Measurements from ENCODE around the gene MARCHF10.

Gene MARCHF10

DNA sequence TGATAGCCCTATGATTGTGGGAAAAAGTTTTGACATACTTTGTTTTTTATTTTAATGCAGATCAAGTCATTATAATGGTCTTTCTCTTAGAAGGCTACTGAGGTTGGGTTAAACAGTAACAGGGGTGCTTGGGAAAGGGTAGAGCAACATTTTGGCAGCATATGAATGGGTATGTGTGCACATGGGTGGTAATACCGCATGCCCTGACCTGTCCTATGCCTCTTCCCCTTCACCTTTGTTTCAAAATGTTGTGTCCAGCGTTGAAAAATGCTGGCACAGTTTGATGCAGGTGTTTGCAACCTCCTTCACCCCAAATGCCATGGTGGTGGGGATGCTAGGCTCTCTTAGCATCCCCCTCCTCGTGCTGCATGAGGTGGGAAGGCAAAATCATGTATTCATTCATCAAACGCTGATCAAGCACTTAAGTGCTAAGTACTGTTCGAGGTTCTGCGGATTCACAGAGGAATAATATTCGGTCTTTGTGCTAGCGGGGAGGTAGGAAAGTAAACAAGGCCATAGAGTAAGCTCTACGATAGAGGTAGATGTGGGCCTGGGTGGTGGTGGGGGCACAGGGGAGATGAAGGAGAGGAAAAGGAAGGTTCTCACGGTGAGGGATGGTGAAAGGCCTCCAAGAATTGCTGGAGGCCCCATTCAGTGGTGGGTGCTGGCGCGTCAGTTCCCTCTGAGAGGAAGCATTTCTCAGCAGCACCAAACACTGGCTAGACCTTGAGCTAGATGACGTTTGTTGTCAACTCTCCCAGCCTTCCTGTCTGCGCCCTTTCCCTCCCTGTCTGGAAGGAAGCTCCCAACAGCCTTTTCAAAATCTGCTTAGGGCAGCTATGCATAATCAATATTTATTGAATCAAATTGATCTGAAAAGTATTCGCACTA, 13.3 kb upstream of the MARCHF10 start:
- DNase-seq = no peak

DNA sequence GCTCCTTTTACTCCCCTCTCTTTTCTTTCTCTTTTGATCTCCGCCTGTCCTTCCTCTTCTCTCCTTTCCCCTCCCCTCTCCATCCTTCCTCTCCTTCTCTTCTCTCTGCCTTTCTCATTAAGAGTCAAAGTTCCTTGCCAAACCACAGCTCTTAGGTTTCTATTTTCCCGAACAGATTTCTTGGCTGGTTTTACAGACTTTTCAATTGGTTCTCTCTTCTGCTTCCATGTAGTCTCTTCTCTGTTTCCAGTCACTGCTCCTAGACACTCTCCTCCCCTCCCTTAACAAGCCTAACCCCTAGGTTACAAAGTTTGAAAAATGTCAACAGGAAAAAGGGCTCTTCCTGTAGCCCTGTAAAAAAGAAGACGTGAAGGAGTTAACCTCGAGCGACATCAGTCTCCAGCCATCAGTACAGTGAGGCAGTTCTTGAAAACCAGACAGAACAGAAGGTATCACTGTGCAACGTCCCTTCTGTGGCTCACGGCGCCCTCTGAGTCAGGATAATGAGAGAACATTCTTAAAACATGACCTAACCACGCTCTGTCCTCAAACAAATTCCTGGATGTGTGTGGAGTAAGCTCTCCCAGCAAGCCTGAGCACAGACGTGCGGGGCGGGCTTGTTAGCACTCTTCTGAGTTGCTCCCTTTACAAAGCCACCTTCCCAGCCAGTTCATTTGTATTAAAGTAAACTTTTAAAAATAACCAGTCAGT, 11.6 kb upstream of the MARCHF10 start:
- no peak for DNase-seq

DNA sequence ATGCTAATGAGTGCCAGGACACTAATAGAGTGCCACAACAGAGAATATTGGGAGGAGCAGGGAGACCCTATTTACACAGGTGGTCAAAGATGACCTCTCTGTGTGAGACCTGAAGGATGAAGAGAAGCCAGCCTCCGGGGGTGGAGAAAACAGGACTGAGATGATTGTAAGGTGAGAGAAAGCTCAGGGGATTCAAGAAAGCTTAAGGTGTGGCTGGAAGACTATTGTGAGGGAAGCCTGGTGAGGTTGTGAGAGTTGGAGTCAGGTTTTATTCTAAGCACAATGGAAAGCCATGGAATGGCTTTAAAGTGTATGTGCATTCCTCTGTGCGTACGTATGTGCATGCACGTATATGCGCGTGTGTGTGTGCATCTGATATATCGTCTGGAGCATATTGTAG, 10.4 kb upstream of the MARCHF10 start:
- no peak for DNase-seq

DNA sequence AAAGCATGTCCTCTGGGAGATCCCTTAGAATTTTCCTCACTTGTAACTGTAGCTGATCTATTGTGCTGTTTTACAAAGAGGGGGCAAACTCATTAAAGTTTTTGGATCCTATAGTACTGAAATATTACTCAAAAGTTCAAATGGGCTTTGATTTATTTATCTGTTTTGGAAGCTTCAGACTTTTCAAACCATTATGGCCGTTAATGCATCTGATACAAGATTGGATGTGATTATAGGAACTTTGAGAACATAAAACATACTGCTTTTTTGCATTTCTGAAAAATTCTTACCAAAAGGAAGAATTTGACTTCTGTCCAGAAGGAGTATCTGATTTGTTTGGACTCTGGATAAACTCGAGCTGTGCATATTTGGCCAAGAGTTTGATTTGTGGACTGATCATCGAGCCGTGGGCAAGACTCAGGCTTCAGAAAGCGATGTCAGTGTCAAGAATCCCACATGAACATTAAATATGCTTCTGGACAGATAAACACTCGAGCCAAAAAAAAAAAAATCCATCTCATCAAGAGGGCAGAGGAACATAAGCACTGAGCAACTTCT, 8.2 kb upstream of the MARCHF10 start:
- DNase-seq = no peak

DNA sequence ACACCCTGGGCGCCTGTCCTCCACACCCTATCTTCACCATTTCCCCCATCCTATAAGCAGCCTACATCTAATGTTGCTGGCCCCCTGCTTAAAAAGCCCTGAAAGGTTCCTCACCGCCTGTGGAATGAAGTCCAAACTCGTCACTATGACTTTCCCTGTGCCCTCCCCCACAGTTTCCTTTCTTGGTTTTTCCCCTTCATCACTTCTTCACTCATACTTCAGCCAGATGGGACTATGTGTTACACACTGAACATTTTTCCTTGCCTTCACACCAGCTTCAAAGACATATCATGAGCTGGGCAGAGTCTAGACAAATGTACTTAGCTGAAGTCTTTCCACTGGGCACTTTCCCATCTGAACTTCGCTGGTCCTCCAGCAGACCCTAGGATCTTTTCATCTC, 1.5 kb upstream of the MARCHF10 start:
- no peak for DNase-seq

DNA sequence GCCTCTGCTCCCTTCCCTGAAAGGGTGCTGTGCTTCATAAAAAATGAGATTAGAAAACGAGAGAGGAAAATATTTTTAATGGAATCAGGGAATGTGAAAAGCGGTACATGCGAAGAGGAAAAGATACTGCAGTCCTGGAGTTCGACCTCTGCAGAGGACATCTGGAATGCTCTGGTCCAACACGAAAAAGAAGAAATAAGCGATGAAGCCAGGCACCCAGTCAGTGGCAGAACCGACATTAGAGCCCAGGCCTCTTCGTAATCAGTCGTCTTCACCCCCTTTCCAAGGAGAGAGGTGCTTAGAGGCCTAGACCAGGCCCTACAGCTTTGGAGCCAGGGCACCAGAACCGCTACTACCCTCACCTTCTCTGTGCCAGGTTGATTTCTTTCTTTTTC, 459 bp upstream of the MARCHF10 start:
- DNase-seq = no peak

DNA sequence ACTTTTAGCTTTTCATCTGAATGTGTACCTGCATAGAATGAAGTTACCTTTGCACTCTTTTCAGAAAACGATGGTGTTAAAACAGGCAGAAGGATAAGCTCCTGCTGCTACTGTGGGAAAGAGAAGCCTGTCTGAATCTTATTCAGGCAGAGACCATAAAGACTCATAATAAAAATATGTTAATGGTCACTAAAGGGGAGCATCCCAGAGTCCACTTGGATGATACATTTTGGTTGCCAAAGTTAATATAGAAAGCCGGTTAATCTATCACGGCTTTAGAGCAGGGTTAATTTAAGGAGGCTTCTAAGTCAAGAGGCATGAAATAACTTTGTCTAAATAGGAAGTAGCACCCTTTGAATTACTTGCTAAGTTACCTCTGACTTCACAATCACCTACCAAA, 2.9 kb downstream of the MARCHF10 start:
- no peak for DNase-seq

DNA sequence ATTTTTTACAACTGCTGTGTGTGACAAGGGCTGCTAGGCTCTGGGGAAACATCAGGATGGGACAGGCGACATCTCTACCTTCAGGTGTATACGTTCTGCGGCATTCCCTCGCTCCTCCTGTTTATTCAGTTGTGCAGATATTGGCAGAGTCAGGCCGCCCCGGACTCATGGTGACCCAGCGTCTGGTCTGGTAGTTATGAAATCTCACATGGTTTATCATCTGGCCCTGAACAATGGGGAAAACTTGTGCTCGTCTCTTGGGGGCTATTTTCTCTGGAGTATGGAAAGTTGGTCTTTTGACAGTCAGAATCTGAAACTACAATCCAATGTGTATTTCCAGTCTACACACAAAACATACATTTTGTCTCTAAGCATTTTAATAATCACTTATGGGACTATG, 3.3 kb downstream of the MARCHF10 start:
- no peak for DNase-seq

DNA sequence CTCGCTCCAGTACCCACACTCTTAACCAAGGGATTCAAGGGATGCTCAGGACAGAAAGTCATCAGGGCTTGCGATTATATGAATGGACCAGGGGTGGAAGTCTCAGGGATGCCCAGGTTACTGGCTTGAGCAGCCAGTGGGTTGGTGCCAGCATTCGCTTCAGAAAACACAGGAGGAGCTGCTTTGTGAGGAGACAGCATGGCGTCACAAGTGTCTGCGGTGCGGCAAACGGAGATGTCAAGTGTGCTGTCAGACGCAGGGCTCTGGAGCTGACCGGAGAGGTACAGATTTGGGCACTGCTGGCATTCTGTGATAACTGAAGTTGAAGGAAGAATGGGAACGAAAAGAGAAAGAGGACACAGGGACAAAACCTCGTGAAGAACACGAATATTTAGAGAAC, 4.1 kb downstream of the MARCHF10 start:
- no peak for DNase-seq

DNA sequence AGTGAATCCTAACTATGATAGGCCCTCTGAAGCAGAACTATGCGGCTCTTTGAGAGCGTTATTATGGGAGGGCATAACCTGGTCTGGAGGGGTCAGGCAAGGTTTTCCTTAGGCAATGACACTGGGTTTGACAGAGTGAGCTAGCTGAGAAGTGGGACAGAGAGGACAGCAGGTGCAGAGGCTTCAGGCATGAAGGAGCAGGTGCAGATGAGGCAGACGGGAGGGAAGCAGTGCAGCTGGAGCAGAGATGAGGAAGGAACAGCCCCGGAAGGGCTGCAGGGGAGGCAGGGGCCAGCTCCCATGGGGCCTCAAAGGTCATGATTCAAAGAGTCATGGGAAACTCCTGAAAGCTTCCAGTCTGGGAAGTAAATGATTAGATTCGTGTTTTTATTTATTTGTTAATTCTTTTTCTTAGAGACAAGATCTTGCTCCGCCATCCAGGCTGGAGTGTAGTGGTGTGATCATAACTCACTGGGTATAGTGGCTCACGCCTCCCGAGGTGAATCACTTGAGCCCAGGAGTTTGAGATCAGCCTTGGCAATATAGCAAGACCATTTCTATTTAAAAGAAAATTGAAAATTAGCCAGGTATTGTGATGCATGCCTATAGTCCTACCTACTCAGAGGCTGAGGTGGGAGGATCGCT, 5.4 kb downstream of the MARCHF10 start:
- DNase-seq = no peak

DNA sequence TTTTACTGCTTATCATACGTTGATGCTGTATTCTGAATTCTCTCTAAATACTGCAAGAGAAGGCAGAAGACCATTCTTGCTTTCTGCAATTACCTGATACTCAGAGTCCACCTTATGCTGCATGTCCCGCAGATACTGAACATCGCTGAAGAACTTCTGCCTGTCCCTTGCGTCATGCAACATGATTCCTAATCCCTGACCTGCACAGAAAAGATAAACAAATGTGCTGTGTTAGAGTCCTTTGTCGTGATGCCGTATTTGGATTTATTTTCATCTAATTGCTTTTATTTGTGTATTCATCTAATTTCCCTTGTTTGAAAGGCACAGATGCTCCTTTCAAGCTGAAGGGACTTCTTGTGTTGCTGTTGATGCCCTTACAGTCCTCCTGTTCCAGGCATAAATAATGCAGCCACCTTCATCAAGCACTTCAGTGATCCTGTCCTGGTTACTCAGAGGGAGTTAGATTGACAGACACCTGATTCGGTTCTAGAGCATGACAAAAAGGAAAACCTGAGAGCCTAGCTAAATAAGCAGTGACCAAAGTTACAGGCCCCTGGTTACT, 6.5 kb downstream of the MARCHF10 start:
- DNase-seq = no peak

DNA sequence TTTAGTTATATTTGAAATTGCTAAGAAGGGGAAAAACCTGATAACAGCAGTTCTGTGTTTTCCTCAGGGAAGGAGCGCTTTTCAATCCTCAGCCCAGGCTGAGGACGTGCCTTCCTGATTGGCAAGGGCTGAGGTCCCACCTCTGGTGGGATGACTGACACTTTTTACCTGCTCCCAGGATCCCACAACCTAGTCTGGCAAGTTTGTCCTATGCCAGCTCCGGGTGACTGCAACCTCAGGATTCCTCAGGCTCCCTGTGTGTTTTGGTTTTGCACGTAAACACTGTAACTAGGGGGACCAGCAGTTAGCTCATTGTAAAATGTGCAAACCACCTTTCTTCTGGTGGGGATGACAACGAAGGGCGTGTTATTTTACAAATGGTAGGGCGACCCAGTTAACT, 7.5 kb downstream of the MARCHF10 start:
- no peak for DNase-seq

DNA sequence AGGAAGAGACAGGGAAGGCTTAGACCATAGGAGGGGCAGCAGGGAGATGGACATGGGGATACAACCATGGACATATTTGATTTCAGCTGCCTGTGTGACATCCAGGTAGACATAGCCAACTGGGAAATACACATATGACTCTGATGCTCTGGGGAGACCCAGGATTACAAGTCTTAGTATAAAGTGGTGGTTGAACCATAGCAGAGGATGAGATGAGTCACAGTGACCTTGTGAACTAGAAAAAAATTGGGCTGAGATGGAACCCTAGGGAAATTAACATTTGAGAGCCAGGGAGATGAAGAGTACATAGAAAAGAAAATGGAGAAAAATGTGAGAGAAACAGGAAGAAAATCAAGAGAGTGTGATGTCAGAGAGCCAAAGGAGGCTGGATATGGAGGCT, 10.2 kb downstream of the MARCHF10 start:
- DNase-seq = no peak

DNA sequence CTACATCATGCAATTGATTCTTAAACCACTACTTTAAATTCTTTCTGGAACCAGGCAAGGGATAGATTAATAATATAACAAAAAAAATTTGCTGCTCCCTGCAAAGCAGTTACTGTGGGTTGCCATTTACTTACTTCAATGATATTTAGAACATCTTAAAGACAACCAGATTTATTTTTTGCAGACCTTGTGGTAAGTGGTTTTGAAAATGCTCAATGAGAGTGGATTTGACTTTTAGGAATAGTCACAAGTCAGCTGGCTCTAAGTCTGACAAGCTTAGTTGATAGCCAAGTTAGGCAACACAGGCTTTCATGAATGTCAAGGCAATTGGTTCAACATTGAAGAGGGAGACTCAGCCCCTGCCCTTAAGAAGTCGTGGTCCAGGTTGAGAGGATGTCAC, 11.8 kb downstream of the MARCHF10 start:
- DNase-seq = no peak

DNA sequence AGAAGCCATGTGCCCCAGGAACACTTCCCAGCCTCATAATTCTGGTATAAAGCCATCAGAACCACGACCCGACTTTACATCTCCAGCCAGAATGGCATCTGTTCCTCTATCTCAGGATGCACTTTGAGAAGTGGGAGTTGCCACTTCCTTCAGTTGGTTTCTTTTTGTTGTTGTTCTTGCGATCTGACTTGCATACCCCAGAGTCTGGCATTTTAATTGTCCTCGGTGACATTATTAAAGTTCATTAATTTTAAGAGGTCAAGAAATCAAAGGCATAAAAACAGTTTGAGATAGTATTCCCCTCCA, 13.5 kb downstream of the MARCHF10 start:
- DNase-seq = no peak

DNA sequence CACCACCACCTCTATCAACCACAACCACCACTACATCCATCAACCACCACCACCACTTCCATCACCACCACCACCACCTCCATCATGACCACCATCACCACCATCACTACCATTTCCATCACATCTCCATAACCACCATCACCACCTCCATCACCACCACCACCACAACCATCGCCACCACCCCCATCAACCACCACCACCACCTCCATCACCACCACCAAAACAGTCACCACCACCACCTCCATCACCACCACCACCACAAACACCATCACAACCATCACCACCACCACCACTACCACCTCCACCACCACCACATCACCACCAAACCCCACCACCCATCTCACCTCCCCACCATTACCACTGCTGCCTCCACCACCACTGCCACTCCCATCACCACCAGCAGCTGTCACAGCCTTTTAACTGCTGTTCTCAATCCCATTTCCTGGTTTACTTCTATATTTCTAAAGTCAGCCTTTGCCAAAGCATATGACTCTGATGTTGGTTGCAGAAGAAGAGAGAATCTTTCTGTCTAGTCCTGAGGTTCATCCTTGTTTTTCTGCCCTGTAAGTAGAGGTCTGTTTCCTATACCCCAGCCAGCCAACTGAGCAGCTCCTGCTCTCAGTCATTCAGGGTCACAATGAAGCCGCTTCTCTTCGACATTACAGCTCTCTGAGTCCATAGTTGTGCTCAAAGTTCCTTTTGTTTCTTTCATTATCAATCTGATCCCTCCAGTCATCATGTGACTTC, 14.0 kb downstream of the MARCHF10 start:
- DNase-seq = no peak

DNA sequence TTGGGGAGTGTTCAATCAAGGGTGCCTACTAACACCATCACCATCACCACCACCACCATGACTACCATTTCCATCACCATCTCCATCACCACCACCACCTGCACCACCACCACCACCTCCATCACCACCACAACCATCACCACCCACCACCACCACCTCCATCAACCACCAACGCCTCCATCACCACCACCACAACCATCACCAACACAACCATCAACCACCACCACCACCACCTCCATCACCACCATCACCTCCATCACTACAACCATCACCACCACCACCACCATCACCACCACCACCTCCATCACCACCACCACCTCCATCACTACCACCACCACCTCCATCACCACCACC, 15.7 kb downstream of the MARCHF10 start:
- DNase-seq = no peak

DNA sequence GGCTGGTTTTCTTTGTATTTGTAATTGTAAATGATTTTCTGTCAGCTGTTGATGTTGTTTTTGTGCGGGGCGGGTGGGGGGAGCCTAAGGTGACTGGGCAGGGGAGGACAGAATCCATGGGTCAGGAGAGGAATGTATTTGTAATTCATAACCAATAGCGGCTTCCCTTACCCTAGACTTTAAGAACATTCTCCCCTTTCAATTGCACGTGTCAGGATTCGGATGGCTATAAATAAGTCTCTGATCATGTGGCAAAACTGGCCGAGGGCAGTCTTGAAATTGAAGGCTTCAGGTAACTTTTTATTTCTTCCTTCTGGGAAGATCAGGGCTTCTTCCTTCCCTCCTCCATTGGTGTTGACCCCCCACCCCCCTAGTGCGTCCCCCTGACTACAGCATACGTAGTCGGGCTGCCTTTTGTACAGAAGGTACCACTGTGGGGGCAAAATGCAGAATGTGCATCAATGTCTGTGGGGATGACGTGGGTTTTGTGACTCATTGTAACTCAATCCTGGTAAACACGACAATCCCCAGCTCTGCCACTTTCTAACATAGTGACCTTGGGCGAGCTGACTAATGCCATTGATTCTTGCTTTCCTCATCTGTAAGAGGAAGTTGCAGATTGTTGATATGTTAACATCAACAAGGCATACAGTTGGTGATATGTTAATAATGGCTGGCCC, 16.2 kb downstream of the MARCHF10 start:
- no peak for DNase-seq

DNA sequence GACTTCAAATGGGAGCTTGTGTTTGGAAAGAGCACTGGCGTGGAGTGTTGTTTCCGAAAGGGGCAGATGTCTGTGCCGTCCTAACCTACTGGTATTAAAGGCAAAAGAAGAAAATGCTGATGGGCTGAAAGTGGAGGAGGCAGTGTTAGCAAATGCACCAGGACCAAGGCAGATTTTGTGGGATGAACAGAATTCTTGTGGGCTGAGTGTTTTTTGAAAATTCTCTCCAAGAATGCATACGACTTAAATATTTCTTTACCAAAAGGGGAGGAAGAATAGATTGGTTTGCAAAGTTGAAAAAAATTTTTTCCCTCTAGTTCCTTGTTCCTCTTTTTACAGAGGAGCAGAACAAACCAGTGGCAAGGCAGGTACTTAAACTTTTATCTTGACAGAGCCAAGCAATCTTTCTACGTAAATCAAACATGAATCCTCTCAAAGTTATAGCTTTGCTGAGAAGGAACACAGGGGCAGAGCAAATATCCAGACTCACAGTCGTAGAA, 16.8 kb downstream of the MARCHF10 start:
- DNase-seq = no peak

DNA sequence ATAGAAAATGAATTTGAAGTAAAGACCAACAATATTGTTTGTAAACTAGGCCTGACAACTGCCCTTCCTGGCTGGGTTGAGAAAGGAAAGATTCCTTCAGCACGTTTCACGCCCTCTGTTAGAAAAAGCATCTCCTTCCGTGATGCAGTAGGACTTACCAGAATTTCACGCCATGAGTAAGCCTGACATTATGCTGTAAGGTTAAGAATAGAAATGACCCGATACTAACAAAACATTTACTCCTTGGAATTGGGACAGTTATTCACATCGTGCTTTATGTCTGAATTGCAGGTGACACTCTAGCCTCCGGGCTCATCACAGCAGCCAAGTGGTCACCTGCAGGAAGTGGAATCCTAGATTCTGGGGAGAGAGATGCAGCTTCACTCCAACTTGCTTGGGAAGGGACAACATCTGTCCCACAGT, 17.5 kb downstream of the MARCHF10 start:
- peak; percentile 21 for DNase-seq

DNA sequence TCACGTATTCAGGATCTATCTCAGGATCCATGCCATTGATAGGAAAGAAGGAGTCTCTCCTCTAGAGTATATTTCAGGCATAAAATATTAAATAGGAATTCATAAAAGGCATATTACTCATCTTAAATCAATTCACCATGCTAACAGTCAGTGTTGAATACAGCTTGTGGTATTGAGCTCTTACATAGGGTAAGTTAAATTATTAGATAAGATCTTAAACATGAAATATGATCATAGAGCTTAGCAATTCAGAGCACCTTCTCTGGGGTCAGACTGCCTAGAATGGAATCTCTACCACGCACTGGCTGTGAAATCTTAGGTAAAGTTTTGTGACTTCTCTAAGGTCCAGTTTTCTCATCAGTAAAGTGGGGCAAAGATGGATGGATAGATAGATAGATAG, 20.7 kb downstream of the MARCHF10 start:
- no peak for DNase-seq

DNA sequence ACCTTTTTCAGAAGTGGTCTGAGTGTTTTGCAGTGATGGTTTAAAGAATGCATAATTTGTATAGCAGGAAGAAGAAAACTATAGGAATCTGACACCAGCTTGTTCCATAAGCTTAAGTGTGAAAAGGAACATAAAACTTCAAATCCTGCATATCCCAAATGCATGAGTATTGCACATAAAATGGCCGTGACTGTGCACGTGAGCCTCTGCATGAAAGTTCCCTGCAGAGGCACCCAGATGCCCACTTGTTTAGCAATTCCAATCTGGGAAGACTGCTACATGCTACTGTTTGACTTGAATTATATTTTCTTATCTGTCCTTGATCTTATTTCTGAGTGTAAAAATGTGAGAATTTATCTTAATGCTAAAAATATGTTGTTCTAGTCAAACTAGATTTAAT, 21.5 kb downstream of the MARCHF10 start:
- DNase-seq = no peak
